GM18868 (cell line): ENCODE results near the gene LDOC1.
"Not testable (repeated sequence)": the region's sequence is repeated elsewhere in the genome, so short reads cannot be mapped to it uniquely, and the experiment has no call there.

ENCODE experiments used
- ATAC-seq: cut with Tn5 transposase; IDR thresholded peaks from one replicate; pipeline ENCODE4 v1.9.1; 2021; ENCODE audit warnings: mild to moderate bottlenecking, moderate library complexity; ENCODE audit not compliant: unreplicated experiment

Gene LDOC1

GRCh38 chrX:141176586-141177451 lies at the start of gene LDOC1:
Gene LDOC1 (minus strand): TSS chrX:141177129. CDS start chrX:141177021, 108 bp downstream.
- no peak for ATAC-seq

- ATAC-seq: no peak
Measured at GRCh38 chrX:141221611-141222010, 44.7 kb upstream of the LDOC1 start.

DNA sequence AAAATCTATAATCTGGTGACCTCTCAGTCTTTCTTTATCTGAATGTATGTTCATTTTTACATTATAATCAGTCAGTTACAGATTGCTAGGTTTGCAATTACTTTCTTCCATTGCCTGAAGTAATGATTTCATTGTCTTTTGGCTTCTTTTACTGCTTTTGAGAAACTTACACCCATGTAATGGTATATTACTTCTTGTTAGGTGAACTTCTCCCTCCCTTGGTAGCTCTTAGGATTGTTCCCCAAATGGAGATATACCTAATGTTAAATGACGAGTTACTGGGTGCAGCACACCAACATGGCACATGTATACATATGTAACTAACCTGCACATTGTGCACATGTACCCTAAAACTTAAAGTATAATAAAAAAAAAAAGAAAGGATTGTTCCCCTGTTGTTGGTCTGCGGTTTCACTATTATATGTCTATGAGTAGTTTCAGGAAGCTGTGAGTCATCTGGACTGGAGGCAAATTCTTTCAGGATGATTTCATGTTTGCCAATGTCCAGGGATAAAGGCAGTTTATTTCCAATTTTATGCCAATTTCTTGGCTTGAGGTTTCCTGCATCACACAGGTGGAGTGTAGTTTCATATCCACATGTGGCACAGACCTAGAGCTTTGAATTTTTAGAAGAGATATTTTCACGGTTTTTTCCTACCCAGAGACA lies 43.5 kb upstream of the LDOC1 start:
- no peak for ATAC-seq

DNA sequence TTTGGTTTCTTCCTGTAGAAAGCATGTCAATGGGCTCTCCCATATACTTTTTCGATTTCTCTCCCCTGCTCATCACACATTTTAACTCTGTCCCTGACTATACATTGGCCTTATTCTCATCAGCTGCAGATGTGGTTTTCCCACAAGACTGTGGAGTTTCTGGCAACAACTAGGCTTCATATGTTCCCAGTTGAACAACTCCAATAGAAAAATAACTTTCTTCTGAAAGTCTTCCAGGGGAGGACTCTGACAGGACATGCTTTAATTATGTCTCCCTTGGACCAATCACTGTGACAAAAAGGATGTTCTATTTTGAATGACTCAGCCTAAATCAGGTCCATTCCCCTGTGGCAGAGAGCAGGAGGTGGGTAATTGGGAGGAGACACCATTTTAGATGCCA lies 37.3 kb upstream of the LDOC1 start:
- ATAC-seq: no peak

GRCh38 chrX:141201962-141202361 lies 25.0 kb upstream of the LDOC1 start:
- no peak for ATAC-seq

GRCh38 chrX:141188573-141188972 lies 11.6 kb upstream of the LDOC1 start:
- ATAC-seq: not testable (repeated sequence)

- ATAC-seq: no peak
Measured at GRCh38 chrX:141185366-141185765, 8.4 kb upstream of the LDOC1 start.

- no peak for ATAC-seq
Measured at GRCh38 chrX:141183000-141183399, 6.1 kb upstream of the LDOC1 start.

GRCh38 chrX:141180851-141181250 lies 3.9 kb upstream of the LDOC1 start:
- ATAC-seq: no peak

- ATAC-seq: no peak
Measured at GRCh38 chrX:141175786-141176185, 1.1 kb downstream of the LDOC1 start.

- ATAC-seq: no peak
Measured at GRCh38 chrX:141164406-141164805, 12.5 kb downstream of the LDOC1 start.

DNA sequence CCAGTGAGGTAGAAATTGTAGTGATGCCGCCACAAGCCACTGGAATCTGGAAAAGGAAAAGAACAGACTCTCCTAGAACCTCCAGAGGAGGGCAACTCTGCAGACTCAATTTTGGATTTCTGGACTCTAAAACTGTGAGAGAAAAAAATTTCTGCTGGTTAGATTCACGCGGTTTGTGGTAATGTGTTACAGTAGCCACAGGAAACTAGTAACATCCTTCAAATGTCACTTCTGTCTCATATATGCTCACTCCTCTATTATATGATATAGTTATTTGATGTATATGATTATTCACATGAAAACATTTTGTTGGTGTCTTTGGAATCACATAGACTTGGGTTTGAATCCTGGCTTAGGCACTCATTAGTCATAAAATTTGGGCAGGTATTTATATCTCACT lies 18.8 kb downstream of the LDOC1 start:
- ATAC-seq: no peak

DNA sequence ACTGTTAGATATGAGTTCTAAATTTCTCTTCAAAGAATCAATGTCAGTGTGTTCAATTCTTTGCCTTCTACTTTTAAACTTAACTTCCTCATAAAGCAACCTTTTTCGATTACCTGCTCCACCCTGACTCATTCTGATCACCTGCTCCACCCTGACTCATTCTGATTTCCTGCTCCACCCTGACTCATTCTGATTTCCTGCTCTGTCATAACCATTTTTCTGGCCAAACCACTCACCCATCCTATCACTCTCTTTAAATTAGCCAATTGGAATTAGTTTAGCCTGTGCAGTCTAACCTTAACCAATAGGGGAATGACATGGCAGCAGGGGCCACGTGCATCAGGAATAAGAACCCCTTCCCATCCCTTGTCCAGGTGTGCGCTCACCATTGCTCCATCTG lies 21.7 kb downstream of the LDOC1 start:
- ATAC-seq: not testable (repeated sequence)

GRCh38 chrX:141142946-141143345 lies 34.0 kb downstream of the LDOC1 start:
- ATAC-seq: no peak

DNA sequence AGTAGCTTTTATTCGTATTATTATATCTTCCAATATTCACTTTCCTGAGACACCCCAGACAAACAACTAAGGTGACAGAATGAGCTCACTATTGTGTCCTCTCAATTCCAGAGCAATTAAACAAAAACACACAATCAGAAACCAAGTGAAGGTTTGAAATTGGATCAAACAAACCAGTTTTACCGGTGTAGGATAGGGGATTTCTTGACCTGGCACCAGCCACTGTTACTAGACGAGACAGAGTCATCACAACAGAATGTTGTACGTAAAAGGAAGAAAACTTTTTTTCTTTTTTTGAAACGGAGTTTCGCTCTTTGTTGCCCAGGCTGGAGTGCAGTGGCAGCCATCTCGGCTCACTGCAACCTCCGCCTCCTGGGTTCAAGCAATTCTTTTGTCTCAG lies 43.7 kb downstream of the LDOC1 start:
- no peak for ATAC-seq

- ATAC-seq: no peak
Measured at GRCh38 chrX:141127146-141127545, 49.8 kb downstream of the LDOC1 start.
